ENCODE data around the gene GMEB2. TPM values are rescaled to one million over a fixed set of nuclear protein-coding genes. Genes with fewer than 3 reads are reported as not detected.
"Not testable (repeated sequence)": the region's sequence is repeated elsewhere in the genome, so short reads cannot be mapped to it uniquely, and the experiment has no call there.

The GMEB2 gene
- total RNA-seq, 1 donor from 2014 or later = 11.1 TPM

GRCh38 chr20:63620991-63621390 lies 5.9 kb downstream of the GMEB2 start:
- ATAC-seq (no peak), DNase-seq (ENCODE audit: low spot score) (no peak)
- intact Hi-C loops (cut with DNase I) = no loop called here

GRCh38 chr20:63619505-63619904 lies 7.4 kb downstream of the GMEB2 start:
- DNase-seq (ENCODE audit: low spot score) (no peak), ATAC-seq (peak; percentile 7)
- intact Hi-C loops (cut with DNase I) = no loop called here

- no peak for ATAC-seq
- DNase-seq (ENCODE audit: low spot score) = no peak
- intact Hi-C loops (cut with DNase I) = no loop called here
Observed at GRCh38 chr20:63619086-63619485, 7.8 kb downstream of the GMEB2 start.

GRCh38 chr20:63618291-63618980 lies 8.5 kb downstream of the GMEB2 start:
- intact Hi-C loops (cut with DNase I) = no loop called here
- DNase-seq (ENCODE audit: low spot score) = no peak
- no peak for ATAC-seq

- DNase-seq (ENCODE audit: low spot score) (no peak), ATAC-seq (no peak)
- intact Hi-C loops (cut with DNase I) = no loop called here
Observed at GRCh38 chr20:63617876-63618265, 9.0 kb downstream of the GMEB2 start.

- DNase-seq (ENCODE audit: low spot score) = no peak
- ATAC-seq = no peak
- intact Hi-C loops (cut with DNase I) = no loop called here
Observed at GRCh38 chr20:63617092-63617875, 9.6 kb downstream of the GMEB2 start.

GRCh38 chr20:63613863-63614594 lies 12.9 kb downstream of the GMEB2 start:
- ATAC-seq; DNase-seq (ENCODE audit: low spot score); intact Hi-C loops (cut with DNase I): not testable (repeated sequence)

GRCh38 chr20:63612276-63612931 lies 14.5 kb downstream of the GMEB2 start:
- intact Hi-C loops (cut with DNase I) = no loop called here
- DNase-seq (ENCODE audit: low spot score) (no peak), ATAC-seq (no peak)

- intact Hi-C loops (cut with DNase I) = no loop called here
- ATAC-seq (peak; percentile 28), DNase-seq (ENCODE audit: low spot score) (no peak)
Observed at GRCh38 chr20:63611646-63612045, 15.3 kb downstream of the GMEB2 start.

GRCh38 chr20:63610581-63611435 lies 16.1 kb downstream of the GMEB2 start:
- intact Hi-C loops (cut with DNase I) = no loop called here
- DNase-seq (ENCODE audit: low spot score) = no peak
- no peak for ATAC-seq

GRCh38 chr20:63606686-63607085 lies 20.2 kb downstream of the GMEB2 start:
- no peak for ATAC-seq
- intact Hi-C loops (cut with DNase I) = no loop called here

GRCh38 chr20:63602321-63602720 lies 24.6 kb downstream of the GMEB2 start:
- DNase-seq (ENCODE audit: low spot score) (no peak), ATAC-seq (no peak)
- intact Hi-C loops (cut with DNase I) = no loop called here

More at GRCh38 chr20:63606686-63607085, 20.2 kb downstream of the GMEB2 start:
- DNase-seq (ENCODE audit: low spot score) = no peak

GRCh38 chr20:63601679-63602078 lies 25.2 kb downstream of the GMEB2 start:
- intact Hi-C loops (cut with DNase I); DNase-seq (ENCODE audit: low spot score); ATAC-seq: not testable (repeated sequence)

- DNase-seq (ENCODE audit: low spot score) (no peak), ATAC-seq (no peak)
- intact Hi-C loops (cut with DNase I) = no loop called here
Observed at GRCh38 chr20:63599396-63600050, 27.4 kb downstream of the GMEB2 start.

- ATAC-seq (no peak), DNase-seq (ENCODE audit: low spot score) (no peak)
- intact Hi-C loops (cut with DNase I) = no loop called here
Observed at GRCh38 chr20:63598479-63599395, 28.2 kb downstream of the GMEB2 start.

- DNase-seq (ENCODE audit: low spot score) = no peak
- intact Hi-C loops (cut with DNase I) = no loop called here
- ATAC-seq = no peak
Observed at GRCh38 chr20:63597651-63598478, 29.0 kb downstream of the GMEB2 start.

Measured in sciatic nerve (tissue), 2 donors.